ENCODE results near the gene XRCC1. TPM values are rescaled to one million over a fixed set of nuclear protein-coding genes. Genes with fewer than 3 reads are reported as not detected.

Gene XRCC1
- polyA plus RNA-seq, 1 of the 3 experiments (the other 2 are of a cell fraction), result 30.3 TPM

GRCh38 chr19:43498233-43498842, 77.0 kb downstream of the XRCC1 start (continued):
- TF ChIP-seq CTCF (IDR thresholded peaks at IDR 0.05) (no peak), SMC3 (IDR thresholded peaks at IDR 0.05; ENCODE audit: low read depth, low read length) (no peak)

- Histone ChIP-seq H3K4me1 (ENCODE audit: control insufficient read depth in 1 of 2, insufficient read depth in 2 of 2, low read depth in 1 of 2, low read length in 1 of 2) (no peaks in the 10 kb centered on the region; a peak in 1 of 4 replicates), H3K4me3 (ENCODE audit: low read depth in 2 of 2, low read length in 1 of 2) (no peak overlapping the region), H3F3A (replicated peaks; ENCODE audit: insufficient read depth) (no peaks in the 10 kb centered on the region), H3K36me3 (replicated peaks in 1 of 2; ENCODE audit: control insufficient read depth in 1 of 2, insufficient read depth in 2 of 2, low read length in 1 of 2) (peaks cover 0 to 4% of the 10 kb centered on the region in 2 experiments), H3K9me3 (no peaks in the 10 kb centered on the region), H3K27ac (ENCODE audit: low read depth in 2 of 2, low read length in 1 of 2) (no peak overlapping the region), H3K27me3 (ENCODE audit: insufficient read depth) (no peaks in the 10 kb centered on the region), H3K79me2 (ENCODE audit: insufficient read depth) (no peaks in the 10 kb centered on the region), H3K9ac (no peak overlapping the region), H3K4me2 (no peak overlapping the region), H4K20me1 (ENCODE audit: insufficient read depth) (no peaks in the 10 kb centered on the region), H2AFZ (ENCODE audit: low read depth) (no peak overlapping the region), H3K9me2 (no peaks in the 10 kb centered on the region)
- 86% methylated on average over 6 of the region's 7 CpGs for WGBS (ENCODE audit: low lambda C conversion rate)
- ChIA-PET CTCF (interaction anchor here (0.9 to 2.6 kb wide), 3 partner anchors 22 to 50 kb away, joined by 3 to 15 read pairs (median 8); partner anchors contain the start of gene LYPD3), POLR2A (no interaction called here)
- no peak for DNase-seq
- TF ChIP-seq MXI1 (IDR thresholded peaks at IDR 0.05; ENCODE audit: low read depth, low read length), result no peak
These were observed 78.4 kb downstream of the XRCC1 start for GRCh38 chr19:43496960-43497359.

DNA sequence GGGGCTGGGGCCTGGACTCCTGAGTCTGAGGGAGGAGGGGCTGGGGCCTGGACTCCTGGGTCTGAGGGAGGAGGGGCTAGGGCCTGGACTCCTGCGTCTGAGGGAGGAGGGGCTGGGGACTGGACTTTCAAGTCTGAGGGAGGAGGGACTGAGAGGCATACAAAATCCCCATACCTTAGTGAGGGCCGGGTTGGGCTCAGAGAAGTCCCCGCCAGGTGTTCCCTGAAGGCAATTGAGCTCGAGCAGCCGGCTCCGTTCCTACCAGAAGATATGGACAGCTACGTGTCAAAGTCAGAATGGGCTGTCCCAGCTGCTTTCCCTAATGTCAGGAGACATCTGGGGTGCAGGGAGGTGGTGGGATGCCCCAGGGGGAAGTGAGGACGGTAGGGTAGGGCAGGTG, 80.2 kb downstream of the XRCC1 start:
- no peaks in the 10 kb centered on the region for H4K20me1 ChIP-seq (ENCODE audit: insufficient read depth)
- H3F3A ChIP-seq (replicated peaks; ENCODE audit: insufficient read depth), result no peaks in the 10 kb centered on the region
- no peaks in the 10 kb centered on the region for H3K9me3 ChIP-seq
- H3K4me3 ChIP-seq (ENCODE audit: low read depth in 2 of 2, low read length in 1 of 2), result no peak overlapping the region
- ChIA-PET CTCF (interaction anchor here (1.5 to 2.6 kb wide), 3 partner anchors 9 to 48 kb away, joined by 3 to 15 read pairs (median 12); no protein-coding TSS in a partner anchor), POLR2A (no interaction called here)
- H3K4me1 ChIP-seq (ENCODE audit: control insufficient read depth in 1 of 2, insufficient read depth in 2 of 2, low read depth in 1 of 2, low read length in 1 of 2), result no peaks in the 10 kb centered on the region
- no peak overlapping the region for H3K4me2 ChIP-seq
- peaks cover 0 to 4% of the 10 kb centered on the region in 2 experiments for H3K36me3 ChIP-seq (replicated peaks in 1 of 2; ENCODE audit: control insufficient read depth in 1 of 2, insufficient read depth in 2 of 2, low read length in 1 of 2)
- no peaks in the 10 kb centered on the region for H3K79me2 ChIP-seq (ENCODE audit: insufficient read depth)
- WGBS (ENCODE audit: low lambda C conversion rate), result 86% methylated on average over 7 of the region's 8 CpGs
- no peak overlapping the region for H3K9ac ChIP-seq
- H3K27me3 ChIP-seq (ENCODE audit: insufficient read depth), result no peaks in the 10 kb centered on the region
- no peak for DNase-seq
- H3K9me2 ChIP-seq, result no peaks in the 10 kb centered on the region
- H2AFZ ChIP-seq (ENCODE audit: low read depth), result no peak overlapping the region
- TF ChIP-seq USF2 (IDR thresholded peaks at IDR 0.05; ENCODE audit: borderline replicate concordance, low read depth, low read length) (no peak), YY1 (IDR thresholded peaks at IDR 0.05; ENCODE audit: low read depth) (no peak), TEAD4 (IDR thresholded peaks at IDR 0.05; ENCODE audit: borderline replicate concordance, insufficient read depth) (no peak), MEF2A (IDR thresholded peaks at IDR 0.05; ENCODE audit: borderline replicate concordance, low read depth) (no peak), TCF12 (IDR thresholded peaks at IDR 0.05) (no peak), MXI1 (IDR thresholded peaks at IDR 0.05; ENCODE audit: low read depth, low read length) (no peak), POLR2AphosphoS5 (IDR thresholded peaks at IDR 0.05; ENCODE audit: low read depth, low read length) (no peak), CTCF (IDR thresholded peaks at IDR 0.05) (no peak), ELF1 (IDR thresholded peaks at IDR 0.05) (no peak)
- no peak overlapping the region for H3K27ac ChIP-seq (ENCODE audit: low read depth in 2 of 2, low read length in 1 of 2)

Other genes starting within 250 kb of the XRCC1 start
- gene CD177, start 221.8 kb downstream of the XRCC1 start, polyA plus RNA-seq (2012; rRNA removed), result 0.54 and 0.88 TPM in 2 replicates
- gene TEX101, start 160.6 kb downstream of the XRCC1 start, polyA plus RNA-seq (2012; rRNA removed), result 0.07 and 0.32 TPM in 2 replicates
- gene LYPD3, start 109.9 kb downstream of the XRCC1 start, polyA plus RNA-seq (2012; rRNA removed), result 3.4 and 4.2 TPM in 2 replicates
- 10.9 and 15.6 TPM in 2 replicates for gene PHLDB3, start 70.8 kb downstream of the XRCC1 start, polyA plus RNA-seq (2012; rRNA removed)
- gene ETHE1, start 48.3 kb downstream of the XRCC1 start, polyA plus RNA-seq (2012; rRNA removed), result 74.9 and 86.2 TPM in 2 replicates
- gene ZNF575, start 42.3 kb downstream of the XRCC1 start, polyA plus RNA-seq (2012; rRNA removed), result 0.31 and 1.0 TPM in 2 replicates
- 5.5 and 6.5 TPM in 2 replicates for gene PINLYP, start 274 bp upstream of the XRCC1 start, polyA plus RNA-seq (2012; rRNA removed)
- 8.4 and 10.8 TPM in 2 replicates for gene IRGQ, start 20.6 kb upstream of the XRCC1 start, polyA plus RNA-seq (2012; rRNA removed)
- gene ZNF576, start 21.1 kb upstream of the XRCC1 start, polyA plus RNA-seq (2012; rRNA removed), result 12.8 and 13.6 TPM in 2 replicates
- gene SRRM5, start 36.6 kb upstream of the XRCC1 start, polyA plus RNA-seq (2012; rRNA removed), result 0.15 and 0.19 TPM in 2 replicates
- gene ZNF428, start 44.1 kb upstream of the XRCC1 start, polyA plus RNA-seq (2012; rRNA removed), result 60.9 and 79.5 TPM in 2 replicates
- 21.4 and 28.9 TPM in 2 replicates for gene CADM4, start 64.3 kb upstream of the XRCC1 start, polyA plus RNA-seq (2012; rRNA removed)
- 249 and 299 TPM in 2 replicates for gene PLAUR, start 94.6 kb upstream of the XRCC1 start, polyA plus RNA-seq (2012; rRNA removed)
- not detected in 2 replicates for gene IRGC, start 140.5 kb upstream of the XRCC1 start, polyA plus RNA-seq (2012; rRNA removed)
- 17.3 and 24.3 TPM in 2 replicates for gene SMG9, start 179.4 kb upstream of the XRCC1 start, polyA plus RNA-seq (2012; rRNA removed)
- 21.0 and 22.2 TPM in 2 replicates for gene KCNN4, start 205.4 kb upstream of the XRCC1 start, polyA plus RNA-seq (2012; rRNA removed)
- gene LYPD5, start 226.9 kb upstream of the XRCC1 start, polyA plus RNA-seq (2012; rRNA removed), result 0.05 and 0.13 TPM in 2 replicates

Data from SK-N-SH (cell line).